HL-60 (cell line): ENCODE results near the gene ARHGAP45.

ENCODE experiments used
- GABPA ChIP-seq: IDR thresholded peaks from 2 replicates; pipeline ENCODE4 v1.6.1; 2012; ENCODE audit warnings: low read depth
- POLR2AphosphoS5 ChIP-seq: IDR thresholded peaks from 2 replicates; pipeline ENCODE4 v1.6.1; 2012; ENCODE audit warnings: low read depth
- SPI1 ChIP-seq: IDR thresholded peaks from 2 replicates; pipeline ENCODE4 v1.6.1; 2012; ENCODE audit warnings: low read depth, mild to moderate bottlenecking, borderline replicate concordance
- TF ChIP-seq, protein P1 (sequence below): IDR thresholded peaks from one replicate; pipeline ENCODE4 v1.5.1; 2011; ENCODE audit warnings: low read length, control low read depth, inconsistent platforms; ENCODE audit not compliant: insufficient read depth
- TF ChIP-seq, protein P2 (sequence below): IDR thresholded peaks from 2 replicates; pipeline ENCODE4 v1.6.1; 2012; ENCODE audit warnings: low read depth; ENCODE audit not compliant: insufficient replicate concordance

DNA sequence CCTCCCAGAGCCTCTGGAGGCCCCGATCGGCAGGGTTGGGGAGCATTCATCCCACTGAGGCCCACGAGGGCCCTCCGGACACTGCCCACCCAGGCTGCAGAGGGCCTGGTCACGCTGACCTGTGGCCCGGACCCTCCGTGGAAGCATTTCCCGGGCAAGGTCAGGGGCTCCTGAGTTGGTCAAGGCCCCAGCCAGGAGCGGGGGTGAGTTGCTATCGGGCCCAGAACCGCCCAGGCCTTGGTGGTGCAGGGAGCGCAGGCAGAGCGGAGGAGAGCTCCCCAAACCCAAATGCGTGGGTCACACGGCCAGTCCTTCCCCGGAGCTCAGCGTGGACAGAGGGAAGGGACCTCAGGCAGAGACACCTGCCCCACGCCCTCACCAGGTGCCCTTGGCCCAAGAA is 62.6 kb downstream of the ARHGAP45 start:
- TF ChIP-seq GABPA (no peak), POLR2AphosphoS5 (no peak), SPI1 (no peak)
- TF ChIP-seq, protein P1, sequence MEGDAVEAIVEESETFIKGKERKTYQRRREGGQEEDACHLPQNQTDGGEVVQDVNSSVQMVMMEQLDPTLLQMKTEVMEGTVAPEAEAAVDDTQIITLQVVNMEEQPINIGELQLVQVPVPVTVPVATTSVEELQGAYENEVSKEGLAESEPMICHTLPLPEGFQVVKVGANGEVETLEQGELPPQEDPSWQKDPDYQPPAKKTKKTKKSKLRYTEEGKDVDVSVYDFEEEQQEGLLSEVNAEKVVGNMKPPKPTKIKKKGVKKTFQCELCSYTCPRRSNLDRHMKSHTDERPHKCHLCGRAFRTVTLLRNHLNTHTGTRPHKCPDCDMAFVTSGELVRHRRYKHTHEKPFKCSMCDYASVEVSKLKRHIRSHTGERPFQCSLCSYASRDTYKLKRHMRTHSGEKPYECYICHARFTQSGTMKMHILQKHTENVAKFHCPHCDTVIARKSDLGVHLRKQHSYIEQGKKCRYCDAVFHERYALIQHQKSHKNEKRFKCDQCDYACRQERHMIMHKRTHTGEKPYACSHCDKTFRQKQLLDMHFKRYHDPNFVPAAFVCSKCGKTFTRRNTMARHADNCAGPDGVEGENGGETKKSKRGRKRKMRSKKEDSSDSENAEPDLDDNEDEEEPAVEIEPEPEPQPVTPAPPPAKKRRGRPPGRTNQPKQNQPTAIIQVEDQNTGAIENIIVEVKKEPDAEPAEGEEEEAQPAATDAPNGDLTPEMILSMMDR: no peak
- TF ChIP-seq, protein P2, sequence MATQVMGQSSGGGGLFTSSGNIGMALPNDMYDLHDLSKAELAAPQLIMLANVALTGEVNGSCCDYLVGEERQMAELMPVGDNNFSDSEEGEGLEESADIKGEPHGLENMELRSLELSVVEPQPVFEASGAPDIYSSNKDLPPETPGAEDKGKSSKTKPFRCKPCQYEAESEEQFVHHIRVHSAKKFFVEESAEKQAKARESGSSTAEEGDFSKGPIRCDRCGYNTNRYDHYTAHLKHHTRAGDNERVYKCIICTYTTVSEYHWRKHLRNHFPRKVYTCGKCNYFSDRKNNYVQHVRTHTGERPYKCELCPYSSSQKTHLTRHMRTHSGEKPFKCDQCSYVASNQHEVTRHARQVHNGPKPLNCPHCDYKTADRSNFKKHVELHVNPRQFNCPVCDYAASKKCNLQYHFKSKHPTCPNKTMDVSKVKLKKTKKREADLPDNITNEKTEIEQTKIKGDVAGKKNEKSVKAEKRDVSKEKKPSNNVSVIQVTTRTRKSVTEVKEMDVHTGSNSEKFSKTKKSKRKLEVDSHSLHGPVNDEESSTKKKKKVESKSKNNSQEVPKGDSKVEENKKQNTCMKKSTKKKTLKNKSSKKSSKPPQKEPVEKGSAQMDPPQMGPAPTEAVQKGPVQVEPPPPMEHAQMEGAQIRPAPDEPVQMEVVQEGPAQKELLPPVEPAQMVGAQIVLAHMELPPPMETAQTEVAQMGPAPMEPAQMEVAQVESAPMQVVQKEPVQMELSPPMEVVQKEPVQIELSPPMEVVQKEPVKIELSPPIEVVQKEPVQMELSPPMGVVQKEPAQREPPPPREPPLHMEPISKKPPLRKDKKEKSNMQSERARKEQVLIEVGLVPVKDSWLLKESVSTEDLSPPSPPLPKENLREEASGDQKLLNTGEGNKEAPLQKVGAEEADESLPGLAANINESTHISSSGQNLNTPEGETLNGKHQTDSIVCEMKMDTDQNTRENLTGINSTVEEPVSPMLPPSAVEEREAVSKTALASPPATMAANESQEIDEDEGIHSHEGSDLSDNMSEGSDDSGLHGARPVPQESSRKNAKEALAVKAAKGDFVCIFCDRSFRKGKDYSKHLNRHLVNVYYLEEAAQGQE: no peak
